ENCODE results near the gene RFNG. TPM values are rescaled to one million over a fixed set of nuclear protein-coding genes. Genes with fewer than 3 reads are reported as not detected.

Gene RFNG
- total RNA-seq, 1 experiment from 2014 or later = 31.5 TPM

DNA sequence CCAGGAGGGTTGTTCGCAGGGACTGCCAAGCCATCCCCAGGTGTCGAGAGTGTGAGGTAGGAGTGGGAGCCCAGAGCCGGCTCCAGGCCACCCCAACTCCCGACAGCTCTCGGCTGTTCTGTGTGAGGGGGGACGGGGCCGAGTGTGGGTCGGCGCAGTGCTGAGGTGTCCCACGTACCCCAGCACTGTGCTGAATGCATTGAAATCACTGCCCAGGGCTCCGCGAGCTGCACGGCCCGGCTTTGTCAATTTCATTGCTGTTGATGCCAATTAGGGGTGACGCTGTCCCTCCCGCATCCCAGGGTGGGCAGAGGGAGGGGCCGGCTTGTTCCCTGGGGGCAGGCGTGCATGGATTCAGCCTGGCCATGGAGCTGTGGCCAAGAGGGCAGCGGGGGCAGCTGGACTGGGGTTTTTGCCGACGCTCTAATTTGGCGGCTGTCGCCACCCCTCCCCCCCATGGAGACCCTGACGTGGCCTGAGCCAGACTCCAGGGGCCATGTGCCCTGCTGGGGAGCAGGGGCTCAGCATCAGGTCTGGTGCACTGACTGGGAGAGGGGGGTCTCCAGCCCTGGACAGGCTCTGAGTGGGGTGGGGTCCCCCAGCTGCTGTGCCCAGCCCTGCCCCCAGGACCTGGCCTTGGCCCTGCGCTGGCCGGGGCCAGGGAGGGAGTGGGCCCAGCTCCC lies 43.2 kb downstream of the RFNG start:
- H3K27ac ChIP-seq (ENCODE audit: low read depth, low read length, poor library complexity, severe bottlenecking) = no peak overlapping the region
- no peaks in the 10 kb centered on the region for H3K9me3 ChIP-seq (ENCODE audit: low read depth, low read length, poor library complexity, severe bottlenecking)
- no TSS peak for BruUV-seq (replicated peaks)
- TF ChIP-seq, protein P1, sequence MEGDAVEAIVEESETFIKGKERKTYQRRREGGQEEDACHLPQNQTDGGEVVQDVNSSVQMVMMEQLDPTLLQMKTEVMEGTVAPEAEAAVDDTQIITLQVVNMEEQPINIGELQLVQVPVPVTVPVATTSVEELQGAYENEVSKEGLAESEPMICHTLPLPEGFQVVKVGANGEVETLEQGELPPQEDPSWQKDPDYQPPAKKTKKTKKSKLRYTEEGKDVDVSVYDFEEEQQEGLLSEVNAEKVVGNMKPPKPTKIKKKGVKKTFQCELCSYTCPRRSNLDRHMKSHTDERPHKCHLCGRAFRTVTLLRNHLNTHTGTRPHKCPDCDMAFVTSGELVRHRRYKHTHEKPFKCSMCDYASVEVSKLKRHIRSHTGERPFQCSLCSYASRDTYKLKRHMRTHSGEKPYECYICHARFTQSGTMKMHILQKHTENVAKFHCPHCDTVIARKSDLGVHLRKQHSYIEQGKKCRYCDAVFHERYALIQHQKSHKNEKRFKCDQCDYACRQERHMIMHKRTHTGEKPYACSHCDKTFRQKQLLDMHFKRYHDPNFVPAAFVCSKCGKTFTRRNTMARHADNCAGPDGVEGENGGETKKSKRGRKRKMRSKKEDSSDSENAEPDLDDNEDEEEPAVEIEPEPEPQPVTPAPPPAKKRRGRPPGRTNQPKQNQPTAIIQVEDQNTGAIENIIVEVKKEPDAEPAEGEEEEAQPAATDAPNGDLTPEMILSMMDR (conservative IDR thresholded peaks at IDR 0.05; ENCODE audit: low read depth, low read length) = no peak
- no peak for TF ChIP-seq EZH2 (IDR thresholded peaks at IDR 0.05; ENCODE audit: borderline replicate concordance, low read depth, low read length, poor library complexity, severe bottlenecking)
- H3K27me3 ChIP-seq (replicated peaks; ENCODE audit: insufficient read depth, low read depth, low read length, poor library complexity) = no peaks in the 10 kb centered on the region
- no peaks in the 10 kb centered on the region for H3K36me3 ChIP-seq (ENCODE audit: insufficient read depth, low read length, poor library complexity, severe bottlenecking)
- H3K4me3 ChIP-seq (ENCODE audit: low read depth, low read length, poor library complexity, severe bottlenecking) = no peak overlapping the region
- ChIA-PET CTCF (no interaction called here), POLR2A (ENCODE audit: low non-redundant PET) (no interaction called here)
- intact Hi-C loops (cut with micrococcal nuclease; ENCODE audit: unreplicated experiment) = no loop called here
- peaks cover 8% of the 10 kb centered on the region for H3K4me1 ChIP-seq (ENCODE audit: insufficient read depth, low read length, poor library complexity, severe bottlenecking)
- DNase-seq (ENCODE audit: low spot score) = no peak

DNA sequence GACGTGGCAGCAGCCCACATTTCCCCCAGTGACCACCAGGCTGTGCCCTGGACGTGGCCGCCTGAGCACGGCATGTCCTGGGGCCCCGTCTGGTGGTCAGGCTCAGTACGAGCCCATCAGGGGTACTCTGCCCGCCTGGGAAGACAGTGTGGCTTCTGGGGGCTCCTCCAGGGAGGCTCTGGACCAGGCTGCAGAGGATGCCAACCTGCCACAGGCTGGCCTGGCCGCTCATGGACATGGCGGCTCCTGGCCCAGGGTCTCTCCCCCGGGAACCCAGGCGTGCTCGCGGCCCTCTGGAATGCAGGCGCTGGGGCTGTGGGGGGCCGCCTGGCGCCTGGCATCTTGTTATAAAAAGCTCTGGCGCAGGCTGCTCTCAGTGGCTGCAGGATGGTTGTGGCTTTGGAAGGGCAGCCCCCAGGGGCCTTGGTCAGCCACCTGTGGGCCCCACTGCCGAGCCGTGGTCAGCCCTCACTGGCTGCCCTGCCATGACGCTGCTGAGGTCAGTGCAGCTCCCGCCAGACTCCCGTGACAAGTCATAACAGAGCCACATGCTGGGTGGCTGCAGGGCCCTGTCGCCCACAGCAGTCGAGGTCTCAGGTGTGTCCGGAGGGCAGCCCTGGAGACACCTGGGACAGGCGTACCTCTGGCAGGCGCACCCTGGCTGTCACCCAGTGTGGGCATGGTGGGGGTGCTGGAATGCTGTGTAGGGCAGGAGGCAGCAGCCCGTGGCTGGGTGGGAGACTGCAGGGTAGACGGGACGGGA lies 43.9 kb downstream of the RFNG start:
- Histone ChIP-seq H3K4me3 (ENCODE audit: low read depth, low read length, poor library complexity, severe bottlenecking) (no peak overlapping the region), H3K36me3 (ENCODE audit: insufficient read depth, low read length, poor library complexity, severe bottlenecking) (no peaks in the 10 kb centered on the region), H3K9me3 (ENCODE audit: low read depth, low read length, poor library complexity, severe bottlenecking) (no peaks in the 10 kb centered on the region), H3K27ac (ENCODE audit: low read depth, low read length, poor library complexity, severe bottlenecking) (no peak overlapping the region), H3K4me1 (ENCODE audit: insufficient read depth, low read length, poor library complexity, severe bottlenecking) (peaks cover 9% of the 10 kb centered on the region), H3K27me3 (replicated peaks; ENCODE audit: insufficient read depth, low read depth, low read length, poor library complexity) (no peaks in the 10 kb centered on the region)
- DNase-seq (ENCODE audit: low spot score) = no peak
- no TSS peak for BruUV-seq (replicated peaks)
- CTCF ChIA-PET = no interaction called here
- TF ChIP-seq EZH2 (IDR thresholded peaks at IDR 0.05; ENCODE audit: borderline replicate concordance, low read depth, low read length, poor library complexity, severe bottlenecking) = no peak
- TF ChIP-seq, protein P1 (conservative IDR thresholded peaks at IDR 0.05; ENCODE audit: low read depth, low read length) = no peak
- intact Hi-C loops (cut with micrococcal nuclease; ENCODE audit: unreplicated experiment) = no loop called here
- POLR2A ChIA-PET (ENCODE audit: low non-redundant PET) = no interaction called here

DNA sequence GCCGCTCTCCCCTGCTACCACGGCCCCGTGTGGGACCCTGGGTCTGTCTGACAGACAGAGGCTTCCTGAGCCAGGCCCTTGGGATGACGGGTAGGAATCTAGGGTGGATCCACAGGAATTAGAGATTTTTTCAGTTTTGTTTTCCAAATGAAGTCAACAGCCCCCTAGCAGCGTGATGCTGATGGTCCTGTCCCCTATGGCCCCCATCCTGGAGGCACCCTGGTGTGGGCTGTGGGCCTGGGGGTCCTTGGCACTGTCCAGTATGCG lies 44.5 kb downstream of the RFNG start:
- ChIA-PET POLR2A (ENCODE audit: low non-redundant PET) (no interaction called here), CTCF (no interaction called here)
- H3K27me3 ChIP-seq (replicated peaks; ENCODE audit: insufficient read depth, low read depth, low read length, poor library complexity) = no peaks in the 10 kb centered on the region
- H3K27ac ChIP-seq (ENCODE audit: low read depth, low read length, poor library complexity, severe bottlenecking) = no peak overlapping the region
- intact Hi-C loops (cut with micrococcal nuclease; ENCODE audit: unreplicated experiment) = no loop called here
- H3K9me3 ChIP-seq (ENCODE audit: low read depth, low read length, poor library complexity, severe bottlenecking) = no peaks in the 10 kb centered on the region
- peaks cover 9% of the 10 kb centered on the region for H3K4me1 ChIP-seq (ENCODE audit: insufficient read depth, low read length, poor library complexity, severe bottlenecking)
- no peak for TF ChIP-seq EZH2 (IDR thresholded peaks at IDR 0.05; ENCODE audit: borderline replicate concordance, low read depth, low read length, poor library complexity, severe bottlenecking)
- TF ChIP-seq, protein P1 (conservative IDR thresholded peaks at IDR 0.05; ENCODE audit: low read depth, low read length) = no peak
- H3K36me3 ChIP-seq (ENCODE audit: insufficient read depth, low read length, poor library complexity, severe bottlenecking) = no peaks in the 10 kb centered on the region
- no peak for DNase-seq (ENCODE audit: low spot score)
- BruUV-seq (replicated peaks) = no TSS peak
- H3K4me3 ChIP-seq (ENCODE audit: low read depth, low read length, poor library complexity, severe bottlenecking) = no peak overlapping the region

Measured in A673 (cell line).